HepG2 (cell line): ENCODE data around the gene CCL22. TPM values are rescaled to one million over a fixed set of nuclear protein-coding genes. Genes with fewer than 3 reads are reported as not detected.

Experiments used
- ATAC-seq: fragments of 200-7000 bp; cut with Tn5 transposase; 3 replicates; pipeline ENCODE4 v1.9.1; 2020; ENCODE audit warnings: mild to moderate bottlenecking, moderate library complexity
- BruUV-seq: library from RNA; stranded (reverse); fragments of 400-500 nt; replicated peaks from 2 replicates; lab custom pipeline; 2021; lab: Mats Ljungman, UMichigan
- CTCF ChIA-PET: fragments of 300-600 bp; formaldehyde crosslinking; extraction: SDS; loops from one replicate; lab custom pipeline; 2021; ENCODE audit warnings: low total read pairs, inconsistent platforms, low intra/inter-chr PET ratio; lab: Yijun Ruan, JAX
- POLR2A ChIA-PET: fragments of 350-600 bp; sonication (Branson Sonifier 250); formaldehyde crosslinking; loops from one replicate; lab custom pipeline; 2020; ENCODE audit warnings: antibody characterized with exemption, inconsistent platforms; lab: Yijun Ruan, JAX
- DNase-seq: peaks from one replicate; pipeline ENCODE4 v3.0.0-alpha.2; 2015; ENCODE audit warnings: low spot score
- FAIRE-seq: peaks from 3 replicates; lab custom pipeline; 2011; peaks lifted over from hg19 to GRCh38; lab: Jason Lieb, UNC
- H2AFZ ChIP-seq: one replicate; pipeline ENCODE4 v1.6.1; 2011; ENCODE audit warnings: low read length, inconsistent platforms
- H3K27ac ChIP-seq: fragments of 300-600 bp; 3 replicates; pipeline ENCODE4 v1.8.0; 2011; ENCODE audit warnings: mixed run types, mild to moderate bottlenecking, mixed read lengths, low read length, inconsistent platforms; ENCODE audit not compliant: insufficient read depth; ENCODE audit errors: extremely low read length
- H3K27me3 ChIP-seq, 2 experiments: fragments of 200-600 bp in 1 of 2; 2 replicates in 1 of 2; 3 replicates in 1 of 2; pipeline versions ENCODE4 v1.6.0 to v1.8.0; 2011; ENCODE audit warnings: low read length in 2 of 2, mild to moderate bottlenecking in 2 of 2, moderate library complexity in 2 of 2, inconsistent platforms in 1 of 2; ENCODE audit not compliant: insufficient read depth in 2 of 2, control insufficient read depth in 1 of 2
- H3K36me3 ChIP-seq, 2 experiments: fragments of 200-600 bp in 1 of 2; replicated peaks in 1 of 2; 2 replicates in 1 of 2; 3 replicates in 1 of 2; pipeline versions ENCODE4 v1.5.1 to v1.8.0; 2011; ENCODE audit warnings: low read length in 2 of 2, inconsistent platforms in 1 of 2; ENCODE audit not compliant: insufficient read depth in 2 of 2, control insufficient read depth in 1 of 2
- H3K4me1 ChIP-seq: 2 replicates; pipeline ENCODE4 v1.5.1; 2012; ENCODE audit warnings: low read length, inconsistent platforms; ENCODE audit not compliant: insufficient read depth
- H3K4me2 ChIP-seq: 2 replicates; pipeline ENCODE4 v1.6.0; 2011; ENCODE audit warnings: low read depth, low read length, inconsistent platforms
- H3K4me3 ChIP-seq, 3 experiments: fragments of 200-600 bp in 1 of 3; sonication (generic), shearing (Covaris generic) in 1 of 3; replicated peaks in 1 of 3; 2 replicates each; pipeline ENCODE4 v1.5.1; 2011 to 2016; ENCODE audit warnings: low read length in 3 of 3, inconsistent platforms in 2 of 3, low read depth in 2 of 3, mild to moderate bottlenecking in 2 of 3, control low read depth in 1 of 3, mixed read lengths in 1 of 3; ENCODE audit not compliant: insufficient read depth in 1 of 3
- H3K79me2 ChIP-seq: one replicate; pipeline ENCODE4 v1.6.1; 2011; ENCODE audit warnings: low read length, inconsistent platforms; ENCODE audit not compliant: insufficient read depth
- H3K9ac ChIP-seq: 2 replicates; pipeline ENCODE4 v1.6.0; 2011; ENCODE audit warnings: mild to moderate bottlenecking, low read depth, low read length, inconsistent platforms; ENCODE audit not compliant: insufficient read depth
- H3K9me3 ChIP-seq: 2 replicates; pipeline ENCODE4 v1.5.1; 2012; ENCODE audit warnings: mild to moderate bottlenecking, low read length
- H4K20me1 ChIP-seq: 2 replicates; pipeline ENCODE4 v1.6.0; 2011; ENCODE audit warnings: inconsistent platforms, mild to moderate bottlenecking, low read length, moderate library complexity; ENCODE audit not compliant: insufficient read depth
- HIVEP1 ChIP-seq: sonication (generic); formaldehyde crosslinking; IDR thresholded peaks from 2 replicates; pipeline ENCODE4 v1.4.0; 2020; ENCODE audit warnings: mild to moderate bottlenecking, missing genetic modification reagents
- NKX3-1 ChIP-seq: sonication (generic); formaldehyde crosslinking; IDR thresholded peaks from 2 replicates; pipeline ENCODE4 v1.5.0; 2020; ENCODE audit warnings: missing genetic modification reagents
- PHF20 ChIP-seq: sonication (generic); formaldehyde crosslinking; IDR thresholded peaks from 2 replicates; pipeline ENCODE4 v1.5.0; 2020; ENCODE audit warnings: mild to moderate bottlenecking, missing genetic modification reagents
- TCF7L2 ChIP-seq: IDR thresholded peaks from 2 replicates; pipeline ENCODE4 v1.6.1; 2011; ENCODE audit warnings: mild to moderate bottlenecking, low read depth, low read length, moderate library complexity
- TOPORS ChIP-seq: sonication (generic); formaldehyde crosslinking; IDR thresholded peaks from 2 replicates; pipeline ENCODE4 v1.8.0; 2023; ENCODE audit warnings: mild to moderate bottlenecking, missing genetic modification reagents
- ZFP36L1 ChIP-seq: sonication (generic); formaldehyde crosslinking; IDR thresholded peaks from 2 replicates; pipeline ENCODE4 v1.8.0; 2022; ENCODE audit warnings: mild to moderate bottlenecking, missing genetic modification reagents, moderate library complexity
- ZNF460 ChIP-seq: sonication (generic); formaldehyde crosslinking; IDR thresholded peaks from 2 replicates; pipeline ENCODE4 v1.5.1; 2020; ENCODE audit warnings: missing genetic modification reagents, mild to moderate bottlenecking, borderline replicate concordance
- ZNF646 ChIP-seq: sonication (generic); formaldehyde crosslinking; IDR thresholded peaks from 2 replicates; pipeline ENCODE4 v1.9.0; 2021; ENCODE audit warnings: mild to moderate bottlenecking, missing genetic modification reagents
- ZNF737 ChIP-seq: sonication (generic); formaldehyde crosslinking; IDR thresholded peaks from 2 replicates; pipeline ENCODE4 v1.5.0; 2020; ENCODE audit warnings: missing genetic modification reagents, mild to moderate bottlenecking, borderline replicate concordance
- ZNF781 ChIP-seq: sonication (generic); formaldehyde crosslinking; IDR thresholded peaks from 2 replicates; pipeline ENCODE4 v1.5.1; 2020; ENCODE audit warnings: borderline replicate concordance, mild to moderate bottlenecking, missing genetic modification reagents; ENCODE audit errors: not compliant biosample characterization
- WGBS: methylation state at CpG from one replicate; pipeline ENCODE4 v1.1.6; 2017; ENCODE audit warnings: low lambda C conversion rate; 5-methylcytosine and 5-hydroxymethylcytosine counted together
- in situ Hi-C: cut with HindIII; loops from 2 replicates; pipeline ENCODE4 v1.10.0; 2017; ENCODE audit warnings: low pct_unique_long_range_greater_than_20kb; ENCODE audit not compliant: extremely low pct_ligation_motif_present
- intact Hi-C: fragments of 100-400 bp; cut with micrococcal nuclease; formaldehyde crosslinking; loops from one replicate; pipeline ENCODE4 v1.10.0; 2022; ENCODE audit not compliant: unreplicated experiment
- polyA plus RNA-seq, 8 experiments: library from polyadenylated mRNA; depleted of rRNA in 3 of 8; stranded (reverse) in 7 of 8; unstranded in 1 of 8; fragments of >200 nt; fragmentation: Illumina TruSeq in 4 of 8; extraction: Trizol in 4 of 8; gene quantifications; 2 replicates each; pipeline versions ENCODE4 v1.2.1 to v1.2.3, GENCODE V29; 2011 to 2016; ENCODE audit warnings: low read depth in 4 of 8, missing spikeins in 1 of 8, mixed read lengths in 1 of 8; ENCODE audit not compliant: insufficient read depth in 1 of 8
- total RNA-seq, 5 experiments: library from RNA; depleted of rRNA; stranded (reverse); fragments of >200 nt; fragmentation: Illumina TruSeq; extraction: Trizol; gene quantifications; 2 replicates each; pipeline ENCODE4 v1.2.3, GENCODE V29; 2016; ENCODE audit warnings: low read depth in 1 of 5
- TF ChIP-seq, protein P1 (sequence below): sonication (generic); formaldehyde crosslinking; IDR thresholded peaks from 2 replicates; pipeline ENCODE4 v1.8.0; 2022; ENCODE audit warnings: missing genetic modification reagents, mild to moderate bottlenecking, borderline replicate concordance

CCL22 gene
- total and polyA plus RNA-seq, 2 of the 13 experiments (the other 11 are each of a cell fraction or from before 2014, with no cell fraction given) = not detected

- no TSS peak for BruUV-seq
- FAIRE-seq = no peak
- in situ Hi-C loops (no loop called here), intact Hi-C loops (no loop called here)
- TF ChIP-seq TCF7L2 (no peak), TOPORS (CRISPR knock-in tag) (no peak), ZNF460 (CRISPR knock-in tag) (no peak), ZNF646 (CRISPR knock-in tag) (no peak), NKX3-1 (CRISPR knock-in tag) (no peak), PHF20 (CRISPR knock-in tag) (no peak), ZFP36L1 (no peak), ZNF737 (CRISPR knock-in tag) (no peak), ZNF781 (no peak), HIVEP1 (no peak)
- TF ChIP-seq, protein P1, sequence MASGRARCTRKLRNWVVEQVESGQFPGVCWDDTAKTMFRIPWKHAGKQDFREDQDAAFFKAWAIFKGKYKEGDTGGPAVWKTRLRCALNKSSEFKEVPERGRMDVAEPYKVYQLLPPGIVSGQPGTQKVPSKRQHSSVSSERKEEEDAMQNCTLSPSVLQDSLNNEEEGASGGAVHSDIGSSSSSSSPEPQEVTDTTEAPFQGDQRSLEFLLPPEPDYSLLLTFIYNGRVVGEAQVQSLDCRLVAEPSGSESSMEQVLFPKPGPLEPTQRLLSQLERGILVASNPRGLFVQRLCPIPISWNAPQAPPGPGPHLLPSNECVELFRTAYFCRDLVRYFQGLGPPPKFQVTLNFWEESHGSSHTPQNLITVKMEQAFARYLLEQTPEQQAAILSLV (CRISPR knock-in tag) = no peak
- DNase-seq = no peak
- Histone ChIP-seq H3K4me3 (no peak overlapping the region), H3K79me2 (no peaks in the 10 kb centered on the region), H3K9ac (no peak overlapping the region), H3K9me3 (no peaks in the 10 kb centered on the region), H3K4me2 (no peak overlapping the region), H3K36me3 (no peaks in the 10 kb centered on the region), H3K4me1 (peaks cover 35% of the 10 kb centered on the region), H4K20me1 (no peaks in the 10 kb centered on the region), H3K27me3 (peaks cover 1 to 28% of the 10 kb centered on the region in 2 experiments; a peak in 3 of 5 replicates), H3K27ac (no peak overlapping the region), H2AFZ (no peak overlapping the region)
- ATAC-seq = no peak; the same call in 2 of the 3 replicates
- ChIA-PET CTCF (no interaction called here), POLR2A (interaction anchor here (1.3 to 2.8 kb wide), 2 partner anchors 12 to 57 kb away, joined by 3 to 19 read pairs; partner anchors contain the start of gene CX3CL1)
- 60% methylated on average over 16 of the region's 16 CpGs for WGBS
Measured at GRCh38 chr16:57360321-57360935, 1.8 kb downstream of the CCL22 start.
